Stimulated activated CD4-positive, alpha-beta T cell treated with anti-CD3 and anti-CD28 coated beads, Interleukin-1b, Interleukin-23, amount 100 ng/mL, for 1 hour (primary cell): ENCODE measurements around the gene ZBTB20.

ENCODE experiments used
- DNase-seq, 2 donors: peaks; one replicate each; pipeline ENCODE4 v3.0.0-alpha.2; 2020; ENCODE audit warnings: low read depth in 2 of 2

Gene ZBTB20

GRCh38 chr3:115021061-115021460, 126.0 kb downstream of the ZBTB20 start:
- no peak for DNase-seq

- no peak for DNase-seq
Measured at GRCh38 chr3:115019900-115020299, 127.2 kb downstream of the ZBTB20 start.

GRCh38 chr3:115018694-115019093, 128.4 kb downstream of the ZBTB20 start:
- no peak for DNase-seq

- no peak for DNase-seq
Measured at GRCh38 chr3:115007966-115008365, 139.1 kb downstream of the ZBTB20 start.

- DNase-seq: no peak
Measured at GRCh38 chr3:115004201-115005140, 142.6 kb downstream of the ZBTB20 start.

- no peak for DNase-seq
Measured at GRCh38 chr3:114998971-114999579, 148.0 kb downstream of the ZBTB20 start.

GRCh38 chr3:114994554-114995341, 152.3 kb downstream of the ZBTB20 start:
- no peak for DNase-seq

- no peak for DNase-seq
Measured at GRCh38 chr3:114985776-114986175, 161.3 kb downstream of the ZBTB20 start.

- DNase-seq: no peak
Measured at GRCh38 chr3:114983248-114983647, 163.8 kb downstream of the ZBTB20 start.

GRCh38 chr3:114974387-114974786, 172.7 kb downstream of the ZBTB20 start:
- no peak for DNase-seq

GRCh38 chr3:114973536-114973935, 173.6 kb downstream of the ZBTB20 start:
- no peak for DNase-seq

- DNase-seq: no peak
Measured at GRCh38 chr3:114967168-114967567, 179.9 kb downstream of the ZBTB20 start.

GRCh38 chr3:114962189-114962588, 184.9 kb downstream of the ZBTB20 start:
- DNase-seq: no peak

- DNase-seq: no peak
Measured at GRCh38 chr3:114958930-114959329, 188.2 kb downstream of the ZBTB20 start.

GRCh38 chr3:114953800-114954199, 193.3 kb downstream of the ZBTB20 start:
- no peak for DNase-seq

- no peak for DNase-seq
Measured at GRCh38 chr3:114953215-114953799, 193.8 kb downstream of the ZBTB20 start.

- DNase-seq: no peak
Measured at GRCh38 chr3:114942773-114943172, 204.3 kb downstream of the ZBTB20 start.

- no peak for DNase-seq
Measured at GRCh38 chr3:114941626-114942309, 205.3 kb downstream of the ZBTB20 start.

- DNase-seq: no peak
Measured at GRCh38 chr3:114939920-114940319, 207.2 kb downstream of the ZBTB20 start.

GRCh38 chr3:114933407-114933806, 213.7 kb downstream of the ZBTB20 start:
- no peak for DNase-seq

- no peak for DNase-seq
Measured at GRCh38 chr3:114929971-114930732, 216.9 kb downstream of the ZBTB20 start.
